ENCODE results near the gene GATA3. TPM values are rescaled to one million over a fixed set of nuclear protein-coding genes. Genes with fewer than 3 reads are reported as not detected.

Gene GATA3
- total RNA-seq, 1 donor from 2014 or later = under 0.01 TPM

- TF ChIP-seq CTCF (IDR thresholded peaks at IDR 0.05; ENCODE audit: insufficient read depth, low read length, severe bottlenecking) = no peak
- no peak for FAIRE-seq
- H3K27me3 ChIP-seq (ENCODE audit: control insufficient read depth, insufficient read depth, low read length) = no peaks in the 10 kb centered on the region
- no peak for DNase-seq (ENCODE audit: low read depth)
- no peaks in the 10 kb centered on the region for H3K36me3 ChIP-seq (ENCODE audit: control insufficient read depth, insufficient read depth, low read length)
- H3K4me3 ChIP-seq (ENCODE audit: low read depth, low read length) = no peak overlapping the region
These were observed 62.0 kb downstream of the GATA3 start for GRCh38 chr10:8116474-8116873.

GRCh38 chr10:8116926-8117493 is 62.5 kb downstream of the GATA3 start:
- Histone ChIP-seq H3K27me3 (ENCODE audit: control insufficient read depth, insufficient read depth, low read length) (no peaks in the 10 kb centered on the region), H3K36me3 (ENCODE audit: control insufficient read depth, insufficient read depth, low read length) (no peaks in the 10 kb centered on the region), H3K4me3 (ENCODE audit: low read depth, low read length) (no peak overlapping the region)
- no peak for TF ChIP-seq CTCF (IDR thresholded peaks at IDR 0.05; ENCODE audit: insufficient read depth, low read length, severe bottlenecking)
- DNase-seq (ENCODE audit: low read depth) = no peak
- FAIRE-seq = no peak

GRCh38 chr10:8121201-8121890 is 66.9 kb downstream of the GATA3 start:
- FAIRE-seq (no peak), DNase-seq (ENCODE audit: low read depth) (no peak)
- Histone ChIP-seq H3K4me3 (ENCODE audit: low read depth, low read length) (no peak overlapping the region), H3K36me3 (ENCODE audit: control insufficient read depth, insufficient read depth, low read length) (no peaks in the 10 kb centered on the region), H3K27me3 (ENCODE audit: control insufficient read depth, insufficient read depth, low read length) (no peaks in the 10 kb centered on the region)
- no peak for TF ChIP-seq CTCF (IDR thresholded peaks at IDR 0.05; ENCODE audit: insufficient read depth, low read length, severe bottlenecking)

GRCh38 chr10:8122611-8123369 is 68.3 kb downstream of the GATA3 start:
- Histone ChIP-seq H3K27me3 (ENCODE audit: control insufficient read depth, insufficient read depth, low read length) (no peaks in the 10 kb centered on the region), H3K4me3 (ENCODE audit: low read depth, low read length) (no peak overlapping the region), H3K36me3 (ENCODE audit: control insufficient read depth, insufficient read depth, low read length) (no peaks in the 10 kb centered on the region)
- FAIRE-seq (no peak), DNase-seq (ENCODE audit: low read depth) (no peak)
- no peak for TF ChIP-seq CTCF (IDR thresholded peaks at IDR 0.05; ENCODE audit: insufficient read depth, low read length, severe bottlenecking)

- no peak for TF ChIP-seq CTCF (IDR thresholded peaks at IDR 0.05; ENCODE audit: insufficient read depth, low read length, severe bottlenecking)
- no peak for FAIRE-seq
These were observed 69.9 kb downstream of the GATA3 start for GRCh38 chr10:8124436-8124835.

More at GRCh38 chr10:8124436-8124835, 69.9 kb downstream of the GATA3 start:
- Histone ChIP-seq H3K36me3 (ENCODE audit: control insufficient read depth, insufficient read depth, low read length) (no peaks in the 10 kb centered on the region), H3K27me3 (ENCODE audit: control insufficient read depth, insufficient read depth, low read length) (no peaks in the 10 kb centered on the region), H3K4me3 (ENCODE audit: low read depth, low read length) (no peak overlapping the region)
- DNase-seq (ENCODE audit: low read depth) = no peak

Other genes starting within 250 kb of the GATA3 start
- 1.3 and 1.4 TPM in 2 replicates for gene TAF3, start 236.2 kb upstream of the GATA3 start, total RNA-seq

Data from bronchial epithelial cell (primary cell).